Measurements from ENCODE around the gene HOXA10.

DNA sequence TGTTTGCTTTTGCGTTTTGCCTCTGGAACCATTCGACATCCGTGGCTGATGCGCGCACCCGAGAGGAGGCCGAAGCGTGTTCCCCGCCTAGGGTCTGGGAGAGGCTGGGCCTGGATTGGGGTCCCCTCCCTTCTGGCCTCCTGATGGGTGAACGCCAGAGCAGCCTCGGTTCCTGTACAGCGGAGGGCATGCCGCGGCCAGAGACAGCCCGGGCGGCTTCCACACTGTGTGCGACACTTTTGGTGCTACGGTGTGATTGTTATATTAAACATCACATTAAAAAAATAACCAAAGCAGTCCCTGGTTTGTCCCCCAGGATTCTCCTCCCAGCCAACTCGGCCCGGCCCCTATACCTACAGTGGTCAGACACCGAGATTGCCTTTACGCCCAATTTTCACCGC lies 14.0 kb downstream of the HOXA10 start:
- TF ChIP-seq, protein P1, sequence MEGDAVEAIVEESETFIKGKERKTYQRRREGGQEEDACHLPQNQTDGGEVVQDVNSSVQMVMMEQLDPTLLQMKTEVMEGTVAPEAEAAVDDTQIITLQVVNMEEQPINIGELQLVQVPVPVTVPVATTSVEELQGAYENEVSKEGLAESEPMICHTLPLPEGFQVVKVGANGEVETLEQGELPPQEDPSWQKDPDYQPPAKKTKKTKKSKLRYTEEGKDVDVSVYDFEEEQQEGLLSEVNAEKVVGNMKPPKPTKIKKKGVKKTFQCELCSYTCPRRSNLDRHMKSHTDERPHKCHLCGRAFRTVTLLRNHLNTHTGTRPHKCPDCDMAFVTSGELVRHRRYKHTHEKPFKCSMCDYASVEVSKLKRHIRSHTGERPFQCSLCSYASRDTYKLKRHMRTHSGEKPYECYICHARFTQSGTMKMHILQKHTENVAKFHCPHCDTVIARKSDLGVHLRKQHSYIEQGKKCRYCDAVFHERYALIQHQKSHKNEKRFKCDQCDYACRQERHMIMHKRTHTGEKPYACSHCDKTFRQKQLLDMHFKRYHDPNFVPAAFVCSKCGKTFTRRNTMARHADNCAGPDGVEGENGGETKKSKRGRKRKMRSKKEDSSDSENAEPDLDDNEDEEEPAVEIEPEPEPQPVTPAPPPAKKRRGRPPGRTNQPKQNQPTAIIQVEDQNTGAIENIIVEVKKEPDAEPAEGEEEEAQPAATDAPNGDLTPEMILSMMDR (IDR thresholded peaks at IDR 0.05; ENCODE audit: low read length): no peak
- TF ChIP-seq EZH2 (optimal IDR thresholded peaks at IDR 0.05; ENCODE audit: low read depth, low read length): no peak

Measured in MM.1S (cell line).